ENCODE measurements around the gene HERPUD2. TPM values are rescaled to one million over a fixed set of nuclear protein-coding genes. Genes with fewer than 3 reads are reported as not detected.

The HERPUD2 gene
- total and polyA plus RNA-seq, 2 donors (not counting 1 experiment from before 2014, with no cell fraction given), result 58.8 to 62.2 TPM

DNA sequence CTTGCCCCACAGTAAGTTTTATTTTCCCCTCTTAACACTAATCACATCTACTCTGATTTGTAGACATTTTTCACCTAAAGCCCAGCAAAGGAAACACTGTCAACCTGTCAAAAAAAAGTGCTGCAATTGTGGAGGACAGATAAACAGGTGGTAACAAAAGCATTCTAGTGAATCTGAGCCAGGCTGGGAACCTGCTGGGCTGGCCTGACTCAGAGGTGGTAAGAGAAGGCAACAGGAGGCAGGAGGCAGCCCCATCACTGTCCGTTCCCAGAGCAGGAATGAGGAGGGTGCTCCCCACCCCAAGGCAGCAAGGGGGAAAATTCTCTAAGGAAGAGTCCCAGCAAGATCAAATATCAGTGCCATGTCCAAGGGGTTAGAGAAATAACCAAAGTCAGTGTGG is 19.5 kb upstream of the HERPUD2 start:
- no peak for DNase-seq
- 100% methylated on average over 1 of the region's 1 CpG for WGBS (ENCODE audit: insufficient coverage)
- Histone ChIP-seq H3K9ac (ENCODE audit: low read length) (no peak overlapping the region), H3K4me3 (ENCODE audit: control extremely low read depth in 1 of 5, extremely low read depth in 1 of 5, insufficient read depth in 1 of 5, low read depth in 2 of 5, low read length in 4 of 5) (no peak overlapping the region), H3K9me3 (ENCODE audit: control extremely low read depth in 1 of 3, control insufficient read depth in 2 of 3, insufficient read depth in 1 of 3, low read length in 2 of 3) (no peaks in the 10 kb centered on the region), H3K36me3 (replicated peaks in 1 of 2; ENCODE audit: control extremely low read depth in 1 of 2, control insufficient read depth in 1 of 2, extremely low read depth in 1 of 2, insufficient read depth in 2 of 2, low read length in 1 of 2) (no peaks in the 10 kb centered on the region), H3K27ac (ENCODE audit: low read length in 2 of 2) (no peak overlapping the region), H3K4me1 (ENCODE audit: control insufficient read depth in 2 of 2, insufficient read depth in 2 of 2, low read length in 2 of 2) (peaks cover 18 to 22% of the 10 kb centered on the region in 2 donors), H2AFZ (ENCODE audit: insufficient read depth, low read depth, low read length, poor library complexity, severe bottlenecking) (peak overlapping the region; percentile 26), H3K27me3 (replicated peaks in 1 of 4; ENCODE audit: control extremely low read depth in 1 of 4, control insufficient read depth in 3 of 4, insufficient read depth in 4 of 4, low read length in 3 of 4) (no peaks in the 10 kb centered on the region), H3K4me2 (replicated peaks; ENCODE audit: low read depth, low read length, poor library complexity, severe bottlenecking) (no peak overlapping the region), H4K20me1 (ENCODE audit: control insufficient read depth, insufficient read depth, low read length, poor library complexity, severe bottlenecking) (no peaks in the 10 kb centered on the region), H3K79me2 (ENCODE audit: control insufficient read depth, insufficient read depth, low read length) (peaks cover 10% of the 10 kb centered on the region)
- no peak for ATAC-seq (ENCODE audit: low read depth)
- Mint-ChIP-seq H3K27ac (peak overlapping the region; percentile 22), H3K27me3 (no peaks in the 10 kb centered on the region), H3K4me1 (peaks cover 26% of the 10 kb centered on the region), H3K9me3 (ENCODE audit: insufficient read depth) (no peaks in the 10 kb centered on the region), H3K4me3 (no peak overlapping the region)
- TF ChIP-seq EZH2 (IDR thresholded peaks at IDR 0.05; ENCODE audit: borderline replicate concordance, insufficient read depth, low read depth, low read length, poor library complexity, severe bottlenecking), result no peak
- TF ChIP-seq, protein P1, sequence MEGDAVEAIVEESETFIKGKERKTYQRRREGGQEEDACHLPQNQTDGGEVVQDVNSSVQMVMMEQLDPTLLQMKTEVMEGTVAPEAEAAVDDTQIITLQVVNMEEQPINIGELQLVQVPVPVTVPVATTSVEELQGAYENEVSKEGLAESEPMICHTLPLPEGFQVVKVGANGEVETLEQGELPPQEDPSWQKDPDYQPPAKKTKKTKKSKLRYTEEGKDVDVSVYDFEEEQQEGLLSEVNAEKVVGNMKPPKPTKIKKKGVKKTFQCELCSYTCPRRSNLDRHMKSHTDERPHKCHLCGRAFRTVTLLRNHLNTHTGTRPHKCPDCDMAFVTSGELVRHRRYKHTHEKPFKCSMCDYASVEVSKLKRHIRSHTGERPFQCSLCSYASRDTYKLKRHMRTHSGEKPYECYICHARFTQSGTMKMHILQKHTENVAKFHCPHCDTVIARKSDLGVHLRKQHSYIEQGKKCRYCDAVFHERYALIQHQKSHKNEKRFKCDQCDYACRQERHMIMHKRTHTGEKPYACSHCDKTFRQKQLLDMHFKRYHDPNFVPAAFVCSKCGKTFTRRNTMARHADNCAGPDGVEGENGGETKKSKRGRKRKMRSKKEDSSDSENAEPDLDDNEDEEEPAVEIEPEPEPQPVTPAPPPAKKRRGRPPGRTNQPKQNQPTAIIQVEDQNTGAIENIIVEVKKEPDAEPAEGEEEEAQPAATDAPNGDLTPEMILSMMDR (IDR thresholded peaks at IDR 0.05), result no peak
- intact Hi-C loops (cut with micrococcal nuclease), result loop anchor here (2.0 kb wide), 1 partner anchor 14 kb away; no protein-coding TSS in a partner anchor
- ChIA-PET CTCF (interaction anchor here (1.8 to 8.0 kb wide), 3 partner anchors 12 to 193 kb away, joined by 6 to 96 read pairs (median 96); partner anchors contain the start of gene SEPTIN7), POLR2A (interaction anchor here (0.7 to 1.1 kb wide), 2 partner anchors 9 to 12 kb away, joined by 3 to 4 read pairs; no protein-coding TSS in a partner anchor)

DNA sequence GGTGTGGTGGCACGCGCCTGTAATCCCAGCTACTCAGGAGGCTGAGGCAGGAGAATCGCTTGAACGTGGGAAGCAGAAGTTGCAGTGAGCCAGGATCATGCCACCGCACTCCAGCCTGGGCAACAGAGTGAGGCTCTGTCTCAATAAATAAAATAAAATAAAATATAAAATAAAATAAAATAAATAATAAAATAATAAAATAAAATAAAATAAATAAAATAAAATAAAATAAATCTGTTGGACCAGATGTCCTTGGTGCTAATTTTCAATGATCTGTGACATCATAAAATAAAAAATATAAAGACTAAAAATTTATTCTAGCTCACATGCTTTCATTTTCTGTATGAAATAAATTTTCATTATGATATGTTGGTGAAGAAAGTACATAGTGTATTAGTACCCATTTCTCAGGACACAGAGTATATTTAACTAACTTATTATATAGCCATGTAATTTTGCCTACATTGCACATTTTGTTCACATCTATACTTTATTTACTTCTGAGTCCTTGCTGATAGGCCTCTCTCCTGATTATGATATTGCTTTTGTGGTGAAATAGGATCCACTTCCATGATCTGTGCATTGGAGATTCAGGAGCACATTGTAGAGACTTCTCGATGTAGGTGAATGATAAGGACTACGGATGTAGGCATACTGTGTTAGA is 17.8 kb upstream of the HERPUD2 start:
- no peaks in the 10 kb centered on the region for H3K36me3 ChIP-seq (replicated peaks in 1 of 2; ENCODE audit: control extremely low read depth in 1 of 2, control insufficient read depth in 1 of 2, extremely low read depth in 1 of 2, insufficient read depth in 2 of 2, low read length in 1 of 2)
- H3K27ac ChIP-seq (ENCODE audit: low read length in 2 of 2), result no peak overlapping the region
- intact Hi-C loops (cut with micrococcal nuclease), result no loop called here

More for the DNA sequence above, 17.8 kb upstream of the HERPUD2 start:
- Histone ChIP-seq H3K27me3 (replicated peaks in 1 of 4; ENCODE audit: control extremely low read depth in 1 of 4, control insufficient read depth in 3 of 4, insufficient read depth in 4 of 4, low read length in 3 of 4) (no peaks in the 10 kb centered on the region), H3K9me3 (ENCODE audit: control extremely low read depth in 1 of 3, control insufficient read depth in 2 of 3, insufficient read depth in 1 of 3, low read length in 2 of 3) (no peaks in the 10 kb centered on the region), H3K9ac (ENCODE audit: low read length) (no peak overlapping the region), H3K79me2 (ENCODE audit: control insufficient read depth, insufficient read depth, low read length) (peaks cover 11% of the 10 kb centered on the region), H3K4me2 (replicated peaks; ENCODE audit: low read depth, low read length, poor library complexity, severe bottlenecking) (no peak overlapping the region), H3K4me3 (ENCODE audit: control extremely low read depth in 1 of 5, extremely low read depth in 1 of 5, insufficient read depth in 1 of 5, low read depth in 2 of 5, low read length in 4 of 5) (no peak overlapping the region), H2AFZ (ENCODE audit: insufficient read depth, low read depth, low read length, poor library complexity, severe bottlenecking) (no peak overlapping the region), H4K20me1 (ENCODE audit: control insufficient read depth, insufficient read depth, low read length, poor library complexity, severe bottlenecking) (no peaks in the 10 kb centered on the region), H3K4me1 (ENCODE audit: control insufficient read depth in 2 of 2, insufficient read depth in 2 of 2, low read length in 2 of 2) (peaks cover 21 to 22% of the 10 kb centered on the region in 2 donors)
- 100% methylated on average over 3 of the region's 7 CpGs for WGBS (ENCODE audit: insufficient coverage)
- Mint-ChIP-seq H3K4me3 (no peak overlapping the region), H3K9me3 (ENCODE audit: insufficient read depth) (no peaks in the 10 kb centered on the region), H3K27me3 (no peaks in the 10 kb centered on the region), H3K27ac (no peak overlapping the region), H3K4me1 (peaks cover 27% of the 10 kb centered on the region)
- ATAC-seq (ENCODE audit: low read depth) (no peak), DNase-seq (no peak)
- TF ChIP-seq, protein P1 (IDR thresholded peaks at IDR 0.05), result no peak
- TF ChIP-seq EZH2 (IDR thresholded peaks at IDR 0.05; ENCODE audit: borderline replicate concordance, insufficient read depth, low read depth, low read length, poor library complexity, severe bottlenecking), result no peak
- CTCF ChIA-PET, result interaction anchor here (0.6 to 8.0 kb wide), 5 partner anchors 14 to 195 kb away, joined by 3 to 96 read pairs (median 9); partner anchors contain the start of genes HERPUD2 and SEPTIN7
- POLR2A ChIA-PET, result interaction anchor here (0.8 to 0.9 kb wide), 2 partner anchors 8 to 12 kb away, joined by 3 to 4 read pairs; no protein-coding TSS in a partner anchor
